ENCODE results near the gene TRPM2. TPM values are rescaled to one million over a fixed set of nuclear protein-coding genes. Genes with fewer than 3 reads are reported as not detected.

The TRPM2 gene
- total RNA-seq, 4 donors from 2014 or later = 0.40 to 6.9 (median 2.5) TPM

DNA sequence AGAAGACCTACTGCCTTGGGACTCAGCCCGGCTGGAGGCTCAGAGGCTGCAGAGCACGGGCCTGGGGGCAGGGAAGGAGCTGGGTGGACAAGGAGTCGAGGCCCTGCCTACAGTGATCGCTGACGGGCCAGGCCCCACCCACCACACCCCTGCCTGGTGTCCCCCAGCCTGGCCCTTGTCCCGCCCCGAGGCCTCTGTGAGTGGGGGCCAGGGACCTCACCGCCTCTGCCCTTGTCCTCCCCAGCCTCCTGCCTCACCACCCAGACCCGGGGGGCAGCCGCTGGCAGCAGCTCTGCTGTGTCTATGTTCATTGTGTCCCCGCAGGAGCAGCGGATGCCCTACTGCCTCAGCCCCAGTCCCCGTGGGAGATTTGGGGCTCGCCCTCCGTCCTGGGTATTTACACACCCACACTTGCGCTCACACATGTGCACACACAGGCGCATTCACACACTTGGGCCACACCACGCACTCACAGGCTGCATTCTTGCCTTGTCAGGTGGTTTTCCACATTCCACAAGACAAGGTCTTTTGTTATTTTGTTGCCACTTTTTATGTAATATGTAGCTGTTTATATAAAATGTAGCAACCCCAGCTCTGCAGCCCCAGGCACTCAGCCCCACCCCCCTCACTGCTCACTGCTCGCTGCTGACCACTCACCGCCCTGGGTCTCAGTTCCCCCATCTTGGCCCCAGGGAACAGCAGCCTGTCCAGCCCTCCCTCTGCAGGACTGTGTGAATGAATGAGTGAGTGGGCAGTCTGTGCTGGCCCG is 46.3 kb upstream of the TRPM2 start:
- no peak for DNase-seq
- H3K4me3 ChIP-seq = no peak overlapping the region
- WGBS, 2 donors = 88 to 92% methylated on average over 10 to 11 of the region's 21 CpGs
- no peak for TF ChIP-seq POLR2A (IDR thresholded peaks at IDR 0.05)
- TF ChIP-seq, protein P1, sequence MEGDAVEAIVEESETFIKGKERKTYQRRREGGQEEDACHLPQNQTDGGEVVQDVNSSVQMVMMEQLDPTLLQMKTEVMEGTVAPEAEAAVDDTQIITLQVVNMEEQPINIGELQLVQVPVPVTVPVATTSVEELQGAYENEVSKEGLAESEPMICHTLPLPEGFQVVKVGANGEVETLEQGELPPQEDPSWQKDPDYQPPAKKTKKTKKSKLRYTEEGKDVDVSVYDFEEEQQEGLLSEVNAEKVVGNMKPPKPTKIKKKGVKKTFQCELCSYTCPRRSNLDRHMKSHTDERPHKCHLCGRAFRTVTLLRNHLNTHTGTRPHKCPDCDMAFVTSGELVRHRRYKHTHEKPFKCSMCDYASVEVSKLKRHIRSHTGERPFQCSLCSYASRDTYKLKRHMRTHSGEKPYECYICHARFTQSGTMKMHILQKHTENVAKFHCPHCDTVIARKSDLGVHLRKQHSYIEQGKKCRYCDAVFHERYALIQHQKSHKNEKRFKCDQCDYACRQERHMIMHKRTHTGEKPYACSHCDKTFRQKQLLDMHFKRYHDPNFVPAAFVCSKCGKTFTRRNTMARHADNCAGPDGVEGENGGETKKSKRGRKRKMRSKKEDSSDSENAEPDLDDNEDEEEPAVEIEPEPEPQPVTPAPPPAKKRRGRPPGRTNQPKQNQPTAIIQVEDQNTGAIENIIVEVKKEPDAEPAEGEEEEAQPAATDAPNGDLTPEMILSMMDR (IDR thresholded peaks at IDR 0.05) = no peak
- H3K9me3 ChIP-seq = no peaks in the 10 kb centered on the region
- peaks cover 17 to 68% (median 31%) of the 10 kb centered on the region in 3 donors for H3K36me3 ChIP-seq
- H3K4me1 ChIP-seq = peaks cover 11 to 44% (median 23%) of the 10 kb centered on the region in 3 donors
- H3K27ac ChIP-seq = no peak overlapping the region
- no peaks in the 10 kb centered on the region for H3K27me3 ChIP-seq
- intact Hi-C loops (cut with DNase I) = no loop called here

DNA sequence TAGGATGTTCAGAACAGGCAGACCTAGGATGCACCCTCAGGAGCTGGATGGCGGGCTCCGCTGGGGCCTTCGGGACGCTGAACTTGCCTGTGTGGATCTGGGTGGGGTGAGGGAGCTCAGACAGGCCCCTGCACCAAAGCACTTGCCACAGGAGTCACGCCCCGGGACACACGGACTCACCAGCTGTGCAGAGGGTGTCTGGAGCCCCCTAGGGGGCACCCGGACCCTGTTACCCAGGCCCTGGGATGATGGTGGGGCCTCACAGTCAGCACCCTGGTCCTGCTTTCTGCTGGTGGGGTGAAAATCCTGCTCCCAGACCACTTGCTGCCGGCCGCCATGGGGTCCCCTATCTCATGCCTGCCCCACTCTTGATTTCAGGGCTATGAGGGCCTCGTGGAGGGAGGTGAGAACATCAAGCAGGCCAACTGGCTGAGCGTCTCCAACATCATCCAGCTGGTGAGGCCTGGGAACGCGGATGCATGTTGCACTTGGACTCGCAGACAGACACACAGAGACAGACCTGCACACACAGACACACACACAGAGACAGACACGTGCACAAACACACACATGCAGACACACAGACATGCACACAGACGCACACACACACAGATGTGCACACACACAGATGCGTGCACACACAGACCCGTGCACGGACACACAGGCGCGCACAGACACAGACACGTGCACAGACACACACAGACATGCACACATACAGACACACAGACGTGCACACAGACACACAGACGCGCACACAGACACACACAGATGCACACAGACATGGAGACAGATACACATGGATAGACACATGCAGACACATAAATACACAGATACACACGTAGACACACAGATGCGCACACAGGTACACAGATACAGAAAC is 42.6 kb upstream of the TRPM2 start:
- Histone ChIP-seq H3K4me1 (peaks cover 0 to 6% (median 0%) of the 10 kb centered on the region in 3 donors), H3K4me3 (no peak overlapping the region), H3K27me3 (no peaks in the 10 kb centered on the region), H3K36me3 (peaks cover 26 to 100% (median 36%) of the 10 kb centered on the region in 3 donors), H3K9me3 (no peaks in the 10 kb centered on the region), H3K27ac (no peak overlapping the region)
- WGBS, 2 donors = 91 to 94% methylated on average over 13 to 16 of the region's 28 CpGs
- TF ChIP-seq, protein P1 (IDR thresholded peaks at IDR 0.05) = no peak
- no peak for TF ChIP-seq POLR2A (IDR thresholded peaks at IDR 0.05)
- DNase-seq = no peak
- intact Hi-C loops (cut with DNase I) = no loop called here

DNA sequence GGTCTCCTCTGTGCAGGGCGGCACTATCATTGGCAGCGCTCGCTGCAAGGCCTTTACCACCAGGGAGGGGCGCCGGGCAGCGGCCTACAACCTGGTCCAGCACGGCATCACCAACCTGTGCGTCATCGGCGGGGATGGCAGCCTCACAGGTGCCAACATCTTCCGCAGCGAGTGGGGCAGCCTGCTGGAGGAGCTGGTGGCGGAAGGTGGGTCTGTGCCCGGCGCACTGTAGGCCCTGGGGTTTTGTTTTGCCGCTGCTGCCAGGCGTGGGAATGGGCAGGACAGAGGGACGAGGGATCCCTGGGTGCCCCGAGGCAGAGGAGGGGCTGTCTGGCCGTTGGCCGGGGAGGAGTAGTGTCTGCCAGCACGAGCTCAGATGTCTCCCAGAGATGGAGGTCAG is 41.3 kb upstream of the TRPM2 start:
- Histone ChIP-seq H3K27me3 (no peaks in the 10 kb centered on the region), H3K4me3 (no peak overlapping the region), H3K4me1 (no peaks in the 10 kb centered on the region), H3K27ac (no peak overlapping the region), H3K9me3 (no peaks in the 10 kb centered on the region), H3K36me3 (peaks cover 25 to 100% (median 29%) of the 10 kb centered on the region in 3 donors)
- intact Hi-C loops (cut with DNase I) = no loop called here
- no peak for DNase-seq
- 66% methylated on average over 11 of the region's 22 CpGs; no CpG with 5 or more reads in 1 of the 2 donors for WGBS, 2 donors
- TF ChIP-seq, protein P1 (IDR thresholded peaks at IDR 0.05) = no peak
- TF ChIP-seq POLR2A (IDR thresholded peaks at IDR 0.05) = no peak

DNA sequence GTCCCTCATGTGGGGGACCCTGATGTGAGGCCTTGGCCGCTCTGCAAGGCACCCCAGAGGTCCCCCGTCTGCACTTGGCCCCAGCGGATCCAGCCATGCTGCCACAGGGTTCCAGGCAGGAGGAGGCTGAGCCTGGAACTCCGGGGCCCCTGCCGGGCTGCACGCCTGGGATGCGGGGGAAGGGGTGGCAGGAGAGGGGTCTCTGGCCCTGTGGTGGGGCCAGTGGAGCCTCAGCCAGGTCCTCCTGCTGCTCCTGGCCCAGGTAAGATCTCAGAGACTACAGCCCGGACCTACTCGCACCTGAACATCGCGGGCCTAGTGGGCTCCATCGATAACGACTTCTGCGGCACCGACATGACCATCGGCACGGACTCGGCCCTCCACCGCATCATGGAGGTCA is 40.7 kb upstream of the TRPM2 start:
- intact Hi-C loops (cut with DNase I) = no loop called here
- peaks cover 21 to 100% (median 26%) of the 10 kb centered on the region in 3 donors for H3K36me3 ChIP-seq
- WGBS, 2 donors = 100% methylated on average over 1 of the region's 19 CpGs; no CpG with 5 or more reads in 1 of the 2 donors

More for the DNA sequence above, 40.7 kb upstream of the TRPM2 start:
- H3K4me3 ChIP-seq = no peak overlapping the region
- DNase-seq = no peak
- H3K9me3 ChIP-seq = no peaks in the 10 kb centered on the region
- H3K27me3 ChIP-seq = no peaks in the 10 kb centered on the region
- H3K27ac ChIP-seq = no peak overlapping the region
- no peaks in the 10 kb centered on the region for H3K4me1 ChIP-seq
- TF ChIP-seq, protein P1 (IDR thresholded peaks at IDR 0.05) = no peak
- no peak for TF ChIP-seq POLR2A (IDR thresholded peaks at IDR 0.05)

All from esophagus squamous epithelium (tissue), 5 donors.